Gastroesophageal sphincter (tissue), 3 donors: ENCODE measurements around the gene SLC38A3.

Experiments used
- POLR2A ChIP-seq, 2 donors: fragments of 450-650 bp; IDR thresholded peaks; one replicate each; pipeline ENCODE4 v1.6.1; 2017; ENCODE audit warnings: antibody characterized with exemption in 2 of 2, mild to moderate bottlenecking in 2 of 2, moderate library complexity in 1 of 2
- POLR2AphosphoS5 ChIP-seq: sonication (generic); formaldehyde crosslinking; IDR thresholded peaks from one replicate; pipeline ENCODE4 v1.6.1; 2017; ENCODE audit warnings: antibody characterized with exemption
- TF ChIP-seq, protein P1 (sequence below), 4 experiments: fragments of 200-600 bp in 2 of 4; fragments of 450-650 bp in 2 of 4; sonication (generic) in 1 of 4; IDR thresholded peaks; one replicate each; pipeline ENCODE4 v1.5.1; 2017 to 2019; ENCODE audit warnings: antibody characterized with exemption in 4 of 4, mild to moderate bottlenecking in 2 of 4, moderate library complexity in 2 of 4

DNA sequence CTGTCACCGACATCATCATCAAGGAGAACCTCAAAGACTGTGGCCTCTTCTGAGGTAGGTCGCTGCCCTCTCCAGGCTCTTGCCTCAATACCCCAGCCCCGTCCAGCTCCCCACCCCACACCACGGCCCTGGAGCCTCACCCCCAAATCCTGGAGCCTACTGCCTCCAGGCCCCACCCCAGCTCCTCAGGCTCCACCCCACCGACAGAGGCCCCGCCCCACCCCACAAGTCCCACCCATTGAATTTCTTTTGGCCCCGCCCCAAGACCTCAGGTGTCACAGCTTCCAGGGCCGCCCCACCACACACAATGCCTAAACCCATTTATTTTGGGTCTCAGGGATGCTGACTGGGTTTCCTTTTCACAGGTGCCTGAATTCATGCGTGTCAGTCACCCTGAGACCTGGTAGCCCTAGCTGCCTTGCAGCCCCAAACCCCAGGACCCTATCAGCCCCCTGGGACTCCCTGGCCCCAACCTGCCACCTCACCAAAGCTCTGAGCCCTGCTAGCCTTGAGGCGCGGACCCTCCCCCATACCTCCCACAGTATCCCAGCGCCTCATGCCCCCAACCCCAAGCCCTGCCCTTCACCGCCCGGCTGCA, 10.1 kb upstream of the SLC38A3 start:
- TF ChIP-seq, protein P1, sequence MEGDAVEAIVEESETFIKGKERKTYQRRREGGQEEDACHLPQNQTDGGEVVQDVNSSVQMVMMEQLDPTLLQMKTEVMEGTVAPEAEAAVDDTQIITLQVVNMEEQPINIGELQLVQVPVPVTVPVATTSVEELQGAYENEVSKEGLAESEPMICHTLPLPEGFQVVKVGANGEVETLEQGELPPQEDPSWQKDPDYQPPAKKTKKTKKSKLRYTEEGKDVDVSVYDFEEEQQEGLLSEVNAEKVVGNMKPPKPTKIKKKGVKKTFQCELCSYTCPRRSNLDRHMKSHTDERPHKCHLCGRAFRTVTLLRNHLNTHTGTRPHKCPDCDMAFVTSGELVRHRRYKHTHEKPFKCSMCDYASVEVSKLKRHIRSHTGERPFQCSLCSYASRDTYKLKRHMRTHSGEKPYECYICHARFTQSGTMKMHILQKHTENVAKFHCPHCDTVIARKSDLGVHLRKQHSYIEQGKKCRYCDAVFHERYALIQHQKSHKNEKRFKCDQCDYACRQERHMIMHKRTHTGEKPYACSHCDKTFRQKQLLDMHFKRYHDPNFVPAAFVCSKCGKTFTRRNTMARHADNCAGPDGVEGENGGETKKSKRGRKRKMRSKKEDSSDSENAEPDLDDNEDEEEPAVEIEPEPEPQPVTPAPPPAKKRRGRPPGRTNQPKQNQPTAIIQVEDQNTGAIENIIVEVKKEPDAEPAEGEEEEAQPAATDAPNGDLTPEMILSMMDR (IDR thresholded peaks at IDR 0.05) = no peak
- no peak for TF ChIP-seq POLR2A (IDR thresholded peaks at IDR 0.05)
- TF ChIP-seq POLR2AphosphoS5 = no peak
